ENCODE measurements around the gene GADD45A.

The GADD45A gene

GRCh38 chr1:67700220-67700619 lies 15.2 kb downstream of the GADD45A start:
- no peak for ATAC-seq
- no peak for TF ChIP-seq ZFP3 (CRISPR knock-in tag; IDR thresholded peaks at IDR 0.05)
- no peak for TF ChIP-seq ZC3H10 (CRISPR knock-in tag; IDR thresholded peaks at IDR 0.05)
- TF ChIP-seq, protein P1, sequence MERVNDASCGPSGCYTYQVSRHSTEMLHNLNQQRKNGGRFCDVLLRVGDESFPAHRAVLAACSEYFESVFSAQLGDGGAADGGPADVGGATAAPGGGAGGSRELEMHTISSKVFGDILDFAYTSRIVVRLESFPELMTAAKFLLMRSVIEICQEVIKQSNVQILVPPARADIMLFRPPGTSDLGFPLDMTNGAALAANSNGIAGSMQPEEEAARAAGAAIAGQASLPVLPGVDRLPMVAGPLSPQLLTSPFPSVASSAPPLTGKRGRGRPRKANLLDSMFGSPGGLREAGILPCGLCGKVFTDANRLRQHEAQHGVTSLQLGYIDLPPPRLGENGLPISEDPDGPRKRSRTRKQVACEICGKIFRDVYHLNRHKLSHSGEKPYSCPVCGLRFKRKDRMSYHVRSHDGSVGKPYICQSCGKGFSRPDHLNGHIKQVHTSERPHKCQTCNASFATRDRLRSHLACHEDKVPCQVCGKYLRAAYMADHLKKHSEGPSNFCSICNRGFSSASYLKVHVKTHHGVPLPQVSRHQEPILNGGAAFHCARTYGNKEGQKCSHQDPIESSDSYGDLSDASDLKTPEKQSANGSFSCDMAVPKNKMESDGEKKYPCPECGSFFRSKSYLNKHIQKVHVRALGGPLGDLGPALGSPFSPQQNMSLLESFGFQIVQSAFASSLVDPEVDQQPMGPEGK (CRISPR knock-in tag; IDR thresholded peaks at IDR 0.05; ENCODE audit: borderline replicate concordance) = no peak
- TF ChIP-seq, protein P2, sequence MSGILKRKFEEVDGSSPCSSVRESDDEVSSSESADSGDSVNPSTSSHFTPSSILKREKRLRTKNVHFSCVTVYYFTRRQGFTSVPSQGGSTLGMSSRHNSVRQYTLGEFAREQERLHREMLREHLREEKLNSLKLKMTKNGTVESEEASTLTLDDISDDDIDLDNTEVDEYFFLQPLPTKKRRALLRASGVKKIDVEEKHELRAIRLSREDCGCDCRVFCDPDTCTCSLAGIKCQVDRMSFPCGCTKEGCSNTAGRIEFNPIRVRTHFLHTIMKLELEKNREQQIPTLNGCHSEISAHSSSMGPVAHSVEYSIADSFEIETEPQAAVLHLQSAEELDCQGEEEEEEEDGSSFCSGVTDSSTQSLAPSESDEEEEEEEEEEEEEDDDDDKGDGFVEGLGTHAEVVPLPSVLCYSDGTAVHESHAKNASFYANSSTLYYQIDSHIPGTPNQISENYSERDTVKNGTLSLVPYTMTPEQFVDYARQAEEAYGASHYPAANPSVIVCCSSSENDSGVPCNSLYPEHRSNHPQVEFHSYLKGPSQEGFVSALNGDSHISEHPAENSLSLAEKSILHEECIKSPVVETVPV (CRISPR knock-in tag; IDR thresholded peaks at IDR 0.05) = no peak
- TF ChIP-seq TOX (CRISPR knock-in tag; IDR thresholded peaks at IDR 0.05; ENCODE audit: borderline replicate concordance) = no peak
- TF ChIP-seq OSR1 (CRISPR knock-in tag; IDR thresholded peaks at IDR 0.05) = no peak
- TF ChIP-seq ESRRG (CRISPR knock-in tag; IDR thresholded peaks at IDR 0.05) = no peak
- no peak for TF ChIP-seq ZNF565 (CRISPR knock-in tag; conservative IDR thresholded peaks at IDR 0.05; ENCODE audit: low read depth)
- TF ChIP-seq ISL1 (CRISPR knock-in tag; IDR thresholded peaks at IDR 0.05) = no peak
- TF ChIP-seq, protein P3, sequence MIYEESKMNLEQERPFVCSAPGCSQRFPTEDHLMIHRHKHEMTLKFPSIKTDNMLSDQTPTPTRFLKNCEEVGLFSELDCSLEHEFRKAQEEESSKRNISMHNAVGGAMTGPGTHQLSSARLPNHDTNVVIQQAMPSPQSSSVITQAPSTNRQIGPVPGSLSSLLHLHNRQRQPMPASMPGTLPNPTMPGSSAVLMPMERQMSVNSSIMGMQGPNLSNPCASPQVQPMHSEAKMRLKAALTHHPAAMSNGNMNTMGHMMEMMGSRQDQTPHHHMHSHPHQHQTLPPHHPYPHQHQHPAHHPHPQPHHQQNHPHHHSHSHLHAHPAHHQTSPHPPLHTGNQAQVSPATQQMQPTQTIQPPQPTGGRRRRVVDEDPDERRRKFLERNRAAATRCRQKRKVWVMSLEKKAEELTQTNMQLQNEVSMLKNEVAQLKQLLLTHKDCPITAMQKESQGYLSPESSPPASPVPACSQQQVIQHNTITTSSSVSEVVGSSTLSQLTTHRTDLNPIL (CRISPR knock-in tag; IDR thresholded peaks at IDR 0.05; ENCODE audit: low read depth) = no peak
- no peak for TF ChIP-seq POU6F1 (CRISPR knock-in tag; IDR thresholded peaks at IDR 0.05; ENCODE audit: borderline replicate concordance, low read depth)
- TF ChIP-seq RARB (CRISPR knock-in tag; IDR thresholded peaks at IDR 0.05) = no peak
- TF ChIP-seq, protein P4, sequence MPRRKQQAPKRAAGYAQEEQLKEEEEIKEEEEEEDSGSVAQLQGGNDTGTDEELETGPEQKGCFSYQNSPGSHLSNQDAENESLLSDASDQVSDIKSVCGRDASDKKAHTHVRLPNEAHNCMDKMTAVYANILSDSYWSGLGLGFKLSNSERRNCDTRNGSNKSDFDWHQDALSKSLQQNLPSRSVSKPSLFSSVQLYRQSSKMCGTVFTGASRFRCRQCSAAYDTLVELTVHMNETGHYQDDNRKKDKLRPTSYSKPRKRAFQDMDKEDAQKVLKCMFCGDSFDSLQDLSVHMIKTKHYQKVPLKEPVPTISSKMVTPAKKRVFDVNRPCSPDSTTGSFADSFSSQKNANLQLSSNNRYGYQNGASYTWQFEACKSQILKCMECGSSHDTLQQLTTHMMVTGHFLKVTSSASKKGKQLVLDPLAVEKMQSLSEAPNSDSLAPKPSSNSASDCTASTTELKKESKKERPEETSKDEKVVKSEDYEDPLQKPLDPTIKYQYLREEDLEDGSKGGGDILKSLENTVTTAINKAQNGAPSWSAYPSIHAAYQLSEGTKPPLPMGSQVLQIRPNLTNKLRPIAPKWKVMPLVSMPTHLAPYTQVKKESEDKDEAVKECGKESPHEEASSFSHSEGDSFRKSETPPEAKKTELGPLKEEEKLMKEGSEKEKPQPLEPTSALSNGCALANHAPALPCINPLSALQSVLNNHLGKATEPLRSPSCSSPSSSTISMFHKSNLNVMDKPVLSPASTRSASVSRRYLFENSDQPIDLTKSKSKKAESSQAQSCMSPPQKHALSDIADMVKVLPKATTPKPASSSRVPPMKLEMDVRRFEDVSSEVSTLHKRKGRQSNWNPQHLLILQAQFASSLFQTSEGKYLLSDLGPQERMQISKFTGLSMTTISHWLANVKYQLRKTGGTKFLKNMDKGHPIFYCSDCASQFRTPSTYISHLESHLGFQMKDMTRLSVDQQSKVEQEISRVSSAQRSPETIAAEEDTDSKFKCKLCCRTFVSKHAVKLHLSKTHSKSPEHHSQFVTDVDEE (CRISPR knock-in tag; IDR thresholded peaks at IDR 0.05) = no peak
- no peak for TF ChIP-seq ARNTL (CRISPR knock-in tag; IDR thresholded peaks at IDR 0.05; ENCODE audit: borderline replicate concordance, low read depth)
- TF ChIP-seq SNAI2 (CRISPR knock-in tag; IDR thresholded peaks at IDR 0.05) = no peak

DNA sequence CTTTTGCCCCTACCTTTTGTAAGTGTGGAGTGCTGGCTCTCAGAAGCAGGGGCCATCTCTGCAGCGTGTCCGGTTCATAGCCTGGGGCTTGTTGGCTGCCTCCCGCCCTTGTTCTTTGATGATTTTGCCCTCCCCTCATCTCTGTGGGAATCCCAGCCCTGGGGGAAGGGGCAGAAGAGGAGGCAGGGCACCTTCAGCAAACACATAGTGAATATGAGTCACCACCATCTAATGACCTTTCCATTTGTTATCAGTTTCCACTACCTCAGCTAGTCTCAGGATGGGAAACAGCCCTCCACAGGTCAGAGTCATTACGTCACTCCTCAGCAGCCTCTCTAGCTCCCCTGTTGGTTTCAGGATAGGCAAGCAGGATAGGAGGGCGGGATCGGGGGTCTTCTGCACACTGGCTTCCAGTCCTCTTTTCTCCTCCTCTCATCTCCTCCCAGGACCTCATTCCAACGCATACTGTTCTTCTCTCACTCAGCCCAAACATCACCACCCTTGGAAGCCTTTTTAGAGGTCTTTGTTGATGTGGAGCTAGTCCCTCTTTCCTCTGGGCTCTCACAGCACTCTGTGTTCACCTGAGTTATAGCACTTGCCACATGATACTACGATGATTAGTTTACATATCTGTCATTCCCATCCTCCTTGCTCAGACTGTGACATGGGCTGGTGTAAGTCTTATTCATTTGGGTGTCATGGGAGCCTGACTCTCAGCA lies 15.8 kb downstream of the GADD45A start:
- ATAC-seq = peak; percentile 75
- TF ChIP-seq, protein P3 (CRISPR knock-in tag; IDR thresholded peaks at IDR 0.05; ENCODE audit: low read depth) = 0 out of 2 replicates have a peak, but pooled peaks have one; percentile 64
- TF ChIP-seq BACH2 (CRISPR knock-in tag; IDR thresholded peaks at IDR 0.05; ENCODE audit: borderline replicate concordance) (no peak), RARB (CRISPR knock-in tag; IDR thresholded peaks at IDR 0.05) (no peak), ARNTL (CRISPR knock-in tag; IDR thresholded peaks at IDR 0.05; ENCODE audit: borderline replicate concordance, low read depth) (no peak), TCF4 (CRISPR knock-in tag; IDR thresholded peaks at IDR 0.05; ENCODE audit: borderline replicate concordance) (no peak), CSDC2 (CRISPR knock-in tag; IDR thresholded peaks at IDR 0.05) (no peak), GLIS3 (CRISPR knock-in tag; IDR thresholded peaks at IDR 0.05) (no peak), ZNF565 (CRISPR knock-in tag; conservative IDR thresholded peaks at IDR 0.05; ENCODE audit: low read depth) (no peak), PPARA (CRISPR knock-in tag; IDR thresholded peaks at IDR 0.05; ENCODE audit: borderline replicate concordance) (no peak), SNAI2 (CRISPR knock-in tag; IDR thresholded peaks at IDR 0.05) (no peak)
- TF ChIP-seq, protein P4 (CRISPR knock-in tag; IDR thresholded peaks at IDR 0.05) = no peak
- TF ChIP-seq, protein P2 (CRISPR knock-in tag; IDR thresholded peaks at IDR 0.05) = no peak
- TF ChIP-seq, protein P1 (CRISPR knock-in tag; IDR thresholded peaks at IDR 0.05; ENCODE audit: borderline replicate concordance) = no peak
